Measurements from ENCODE around the gene NTRK2.

DNA sequence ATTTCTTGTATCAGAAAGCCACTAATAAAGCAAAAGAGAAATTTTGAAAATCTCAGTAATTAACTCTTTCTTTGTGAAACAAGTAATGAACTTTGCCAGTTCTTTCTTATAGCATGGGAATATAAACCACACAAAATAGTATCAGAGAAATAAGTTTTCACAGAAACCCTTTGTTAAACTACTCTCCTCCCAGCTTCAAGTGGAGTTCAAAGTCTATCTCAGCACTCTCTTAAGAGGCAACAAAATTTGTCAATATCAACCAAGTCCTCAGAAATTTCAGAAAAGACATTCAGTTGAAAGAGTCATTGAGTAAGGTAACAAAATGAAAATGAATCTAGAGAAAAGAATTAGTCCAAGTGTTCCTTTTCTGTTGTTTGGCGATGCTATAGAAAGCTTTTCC is 89.3 kb downstream of the NTRK2 start:
- no peak for TF ChIP-seq ZNF140 (tag by site-specific recombination; IDR thresholded peaks at IDR 0.05)
- no peak for TF ChIP-seq CTCF (tag by site-specific recombination; IDR thresholded peaks at IDR 0.05)
- no peak for TF ChIP-seq ZNF704 (tag by site-specific recombination; IDR thresholded peaks at IDR 0.05)

Data from HEK293 (cell line).